ENCODE measurements around the gene EGLN2. TPM values are rescaled to one million over a fixed set of nuclear protein-coding genes. Genes with fewer than 3 reads are reported as not detected.
A peak's percentile ranks its signal among the peaks of the same experiment; 100 is the strongest.

The EGLN2 gene
- total and polyA plus RNA-seq, 9 of the 15 experiments (the other 6 are each of a cell fraction or from before 2014, with no cell fraction given): 9.6 to 114 (median 71.0) TPM

DNA sequence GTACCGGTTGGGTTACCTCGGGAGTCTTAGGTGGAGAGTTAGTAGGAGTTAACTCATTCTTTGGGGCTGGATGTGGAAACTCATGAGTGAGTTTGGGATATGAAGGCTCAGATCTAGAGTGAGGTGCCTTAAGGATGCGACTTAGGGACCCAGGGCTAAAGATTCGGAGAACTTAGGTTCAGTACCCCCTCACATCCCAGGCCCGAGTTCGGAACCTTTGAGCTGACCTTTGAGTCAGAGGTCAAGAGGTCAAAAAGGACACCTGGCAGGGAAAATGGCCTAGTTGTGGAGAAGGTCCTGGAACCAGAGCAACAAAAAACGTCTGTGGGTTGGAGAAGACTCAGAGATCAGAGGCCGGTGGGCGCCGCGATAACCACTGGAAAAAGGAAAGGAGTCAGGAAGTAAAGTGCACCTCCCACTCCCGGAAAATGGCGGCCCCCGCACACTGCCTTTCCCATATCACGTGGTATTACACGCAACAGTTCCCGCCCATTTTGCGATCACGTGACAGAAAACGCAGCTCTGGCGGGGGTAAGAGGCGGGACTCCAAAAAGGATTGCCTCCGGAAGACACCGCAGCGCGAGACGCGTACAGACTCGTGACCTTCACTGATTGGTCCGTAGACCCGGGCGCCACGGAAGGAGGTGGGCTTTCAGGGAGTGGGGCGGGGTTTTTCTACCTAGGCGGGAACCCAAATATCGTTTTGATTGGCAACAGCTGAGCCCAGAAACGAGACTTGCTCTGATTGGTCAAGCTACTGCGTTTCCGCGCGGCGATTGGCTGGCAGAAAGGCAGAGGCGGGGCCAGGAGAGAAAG lies 48.7 kb upstream of the EGLN2 start, which contains the start of gene ACTMAP (continued):
- TF ChIP-seq IRF9 (tag; IDR thresholded peaks at IDR 0.05): peak; percentile 73; the same call in 1 of the 2 replicates
- TF ChIP-seq E2F5 (CRISPR knock-in tag; IDR thresholded peaks at IDR 0.05): no peak
- no peak for TF ChIP-seq RBM22 (IDR thresholded peaks at IDR 0.05; ENCODE audit: low read depth, low read length, poor library complexity, severe bottlenecking)
- peak; percentile 87 for TF ChIP-seq TAF7 (tag; IDR thresholded peaks at IDR 0.05)
- TF ChIP-seq, protein P1, sequence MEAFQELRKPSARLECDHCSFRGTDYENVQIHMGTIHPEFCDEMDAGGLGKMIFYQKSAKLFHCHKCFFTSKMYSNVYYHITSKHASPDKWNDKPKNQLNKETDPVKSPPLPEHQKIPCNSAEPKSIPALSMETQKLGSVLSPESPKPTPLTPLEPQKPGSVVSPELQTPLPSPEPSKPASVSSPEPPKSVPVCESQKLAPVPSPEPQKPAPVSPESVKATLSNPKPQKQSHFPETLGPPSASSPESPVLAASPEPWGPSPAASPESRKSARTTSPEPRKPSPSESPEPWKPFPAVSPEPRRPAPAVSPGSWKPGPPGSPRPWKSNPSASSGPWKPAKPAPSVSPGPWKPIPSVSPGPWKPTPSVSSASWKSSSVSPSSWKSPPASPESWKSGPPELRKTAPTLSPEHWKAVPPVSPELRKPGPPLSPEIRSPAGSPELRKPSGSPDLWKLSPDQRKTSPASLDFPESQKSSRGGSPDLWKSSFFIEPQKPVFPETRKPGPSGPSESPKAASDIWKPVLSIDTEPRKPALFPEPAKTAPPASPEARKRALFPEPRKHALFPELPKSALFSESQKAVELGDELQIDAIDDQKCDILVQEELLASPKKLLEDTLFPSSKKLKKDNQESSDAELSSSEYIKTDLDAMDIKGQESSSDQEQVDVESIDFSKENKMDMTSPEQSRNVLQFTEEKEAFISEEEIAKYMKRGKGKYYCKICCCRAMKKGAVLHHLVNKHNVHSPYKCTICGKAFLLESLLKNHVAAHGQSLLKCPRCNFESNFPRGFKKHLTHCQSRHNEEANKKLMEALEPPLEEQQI (IDR thresholded peaks at IDR 0.05): no peak
- TF ChIP-seq IRF2 (CRISPR knock-in tag; IDR thresholded peaks at IDR 0.05): no peak
- peak; percentile 89 to 98 (median 96) for TF ChIP-seq YY1 (IDR thresholded peaks at IDR 0.05; ENCODE audit: borderline replicate concordance in 1 of 3, control insufficient read depth in 1 of 3, extremely low read depth in 1 of 3, insufficient read depth in 3 of 3, insufficient read length in 1 of 3, insufficient replicate concordance in 2 of 3, low read depth in 1 of 3, low read length in 2 of 3)
- no peak for TF ChIP-seq NCOA6 (IDR thresholded peaks at IDR 0.05)
- TF ChIP-seq TOE1 (IDR thresholded peaks at IDR 0.05; ENCODE audit: borderline replicate concordance): peak; percentile 100
- no peak for TF ChIP-seq TOE1 (CRISPR knock-in tag; IDR thresholded peaks at IDR 0.05; ENCODE audit: borderline replicate concordance, low read depth)
- TF ChIP-seq FOXK1 (CRISPR knock-in tag; IDR thresholded peaks at IDR 0.05; ENCODE audit: borderline replicate concordance): no peak
- TF ChIP-seq RFX1 (IDR thresholded peaks at IDR 0.05): no peak
- TF ChIP-seq ZNF830 (CRISPR knock-in tag; IDR thresholded peaks at IDR 0.05): no peak
- TF ChIP-seq MAFG (tag; conservative IDR thresholded peaks at IDR 0.05): no peak
- no peak for TF ChIP-seq ZNF764 (CRISPR knock-in tag; IDR thresholded peaks at IDR 0.05; ENCODE audit: low read depth)
- TF ChIP-seq POLR3G (IDR thresholded peaks at IDR 0.05; ENCODE audit: extremely low read depth, insufficient read length, insufficient replicate concordance): no peak
- peak; percentile 45 for TF ChIP-seq SUPT5H (IDR thresholded peaks at IDR 0.05)
- TF ChIP-seq ZNF507 (tag; conservative IDR thresholded peaks at IDR 0.05): no peak
- no peak for TF ChIP-seq CAMTA2 (CRISPR knock-in tag; conservative IDR thresholded peaks at IDR 0.05)
- TF ChIP-seq ZNF583 (CRISPR knock-in tag; IDR thresholded peaks at IDR 0.05): no peak
- no peak for TF ChIP-seq HMGN3 (IDR thresholded peaks at IDR 0.05; ENCODE audit: borderline replicate concordance, extremely low read depth, insufficient read length, low read depth, low read length)
- peak; percentile 57; the same call in 1 of the 2 replicates for TF ChIP-seq POLR2AphosphoS2 (IDR thresholded peaks at IDR 0.05; ENCODE audit: low read length)
- TF ChIP-seq SREBF2 (CRISPR knock-in tag; IDR thresholded peaks at IDR 0.05): no peak
- TF ChIP-seq CBX2 (IDR thresholded peaks at IDR 0.05; ENCODE audit: insufficient read depth, low read length, poor library complexity, severe bottlenecking): no peak

Measured in K562 (cell line).